GM21619 (cell line): ENCODE measurements around the gene DRAM1.

Experiments
- ATAC-seq: cut with Tn5 transposase; IDR thresholded peaks from one replicate; pipeline ENCODE4 v1.9.1; 2021; ENCODE audit not compliant: unreplicated experiment

Gene DRAM1, protein sequence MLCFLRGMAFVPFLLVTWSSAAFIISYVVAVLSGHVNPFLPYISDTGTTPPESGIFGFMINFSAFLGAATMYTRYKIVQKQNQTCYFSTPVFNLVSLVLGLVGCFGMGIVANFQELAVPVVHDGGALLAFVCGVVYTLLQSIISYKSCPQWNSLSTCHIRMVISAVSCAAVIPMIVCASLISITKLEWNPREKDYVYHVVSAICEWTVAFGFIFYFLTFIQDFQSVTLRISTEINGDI

DNA sequence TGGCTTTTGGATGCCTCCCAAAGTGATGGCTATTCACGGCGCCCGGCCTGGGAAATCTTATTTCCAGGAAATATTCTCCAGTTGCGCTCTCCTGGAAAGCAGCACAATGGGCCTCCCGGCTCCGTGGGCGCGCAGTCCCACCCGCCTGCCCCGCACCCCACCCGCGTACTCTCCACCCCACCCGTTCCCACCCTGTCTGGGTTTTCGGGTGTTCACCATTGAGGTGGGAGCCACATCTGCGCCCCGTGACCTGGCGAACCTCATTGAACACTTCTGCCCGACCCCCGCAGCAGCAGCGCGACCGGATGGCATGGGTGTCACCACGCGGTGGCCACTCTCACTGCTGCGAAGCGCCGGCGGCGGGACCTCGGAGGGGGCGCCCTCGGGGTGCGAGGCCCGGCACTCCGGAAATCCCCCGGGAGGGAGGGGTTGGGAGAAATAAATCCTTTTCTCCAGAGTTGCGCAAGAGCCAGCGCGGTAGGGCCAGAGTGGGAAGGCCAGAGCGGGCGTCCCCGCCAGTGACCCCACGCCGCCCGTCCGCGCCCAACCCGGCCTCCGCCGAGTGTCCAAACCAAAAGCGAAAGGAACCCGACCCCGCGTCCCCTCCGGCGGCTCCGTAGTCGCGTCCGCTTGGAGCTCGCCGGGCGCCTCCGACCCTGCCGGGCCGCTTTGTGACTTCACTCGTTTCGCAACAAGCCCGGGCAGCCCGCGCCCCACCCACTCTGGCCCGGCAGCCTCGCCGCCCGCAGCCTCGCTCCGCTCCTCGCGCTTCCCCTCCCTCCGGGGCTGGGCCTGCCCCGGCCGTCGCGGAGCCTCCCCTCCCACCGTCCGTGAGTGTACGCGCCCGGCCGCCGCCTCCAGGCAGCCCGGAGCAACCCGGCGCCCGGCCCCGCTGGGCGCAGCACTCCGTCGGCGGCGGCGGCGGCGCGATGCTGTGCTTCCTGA is at the start of gene DRAM1:
DRAM1 (plus strand) TSS at position 720 of the 945 bp plus-strand sequence; CDS start at position 930, 210 bp downstream.
- peak; percentile 83 for ATAC-seq

DNA sequence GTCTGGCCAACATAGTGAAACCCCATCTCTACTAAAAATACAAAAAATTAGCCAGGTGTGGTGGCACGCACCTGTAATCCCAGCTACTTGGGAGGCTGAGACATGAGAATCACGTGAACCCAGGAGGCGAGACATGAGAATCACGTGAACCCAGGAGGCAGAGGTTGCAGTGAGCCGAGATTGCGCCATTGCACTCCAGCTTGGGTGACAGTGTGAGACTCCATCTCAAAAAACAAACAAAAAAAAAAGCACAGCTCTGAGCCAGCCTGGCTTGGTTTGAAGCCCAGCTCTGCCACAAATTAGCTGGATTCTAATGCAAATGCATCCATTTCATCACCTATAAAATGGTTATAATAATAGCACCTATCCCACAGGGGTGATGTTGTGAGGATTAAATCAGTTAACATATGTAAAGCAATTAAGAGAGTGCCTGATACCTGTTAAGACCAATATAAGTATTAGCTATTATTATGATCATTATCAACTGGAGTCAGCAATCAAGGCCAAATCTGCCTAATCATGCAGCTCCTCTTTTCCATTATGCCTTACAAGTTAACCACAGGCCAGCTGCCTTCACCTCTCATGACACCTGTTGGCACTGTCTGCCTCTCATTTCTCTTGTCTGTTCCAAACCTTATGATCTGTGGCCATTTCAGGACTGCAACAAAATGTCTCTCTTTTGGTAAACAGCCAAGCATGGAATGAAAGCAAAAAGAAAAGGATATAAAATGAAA is 48.8 kb upstream of the DRAM1 start:
- ATAC-seq = no peak

DNA sequence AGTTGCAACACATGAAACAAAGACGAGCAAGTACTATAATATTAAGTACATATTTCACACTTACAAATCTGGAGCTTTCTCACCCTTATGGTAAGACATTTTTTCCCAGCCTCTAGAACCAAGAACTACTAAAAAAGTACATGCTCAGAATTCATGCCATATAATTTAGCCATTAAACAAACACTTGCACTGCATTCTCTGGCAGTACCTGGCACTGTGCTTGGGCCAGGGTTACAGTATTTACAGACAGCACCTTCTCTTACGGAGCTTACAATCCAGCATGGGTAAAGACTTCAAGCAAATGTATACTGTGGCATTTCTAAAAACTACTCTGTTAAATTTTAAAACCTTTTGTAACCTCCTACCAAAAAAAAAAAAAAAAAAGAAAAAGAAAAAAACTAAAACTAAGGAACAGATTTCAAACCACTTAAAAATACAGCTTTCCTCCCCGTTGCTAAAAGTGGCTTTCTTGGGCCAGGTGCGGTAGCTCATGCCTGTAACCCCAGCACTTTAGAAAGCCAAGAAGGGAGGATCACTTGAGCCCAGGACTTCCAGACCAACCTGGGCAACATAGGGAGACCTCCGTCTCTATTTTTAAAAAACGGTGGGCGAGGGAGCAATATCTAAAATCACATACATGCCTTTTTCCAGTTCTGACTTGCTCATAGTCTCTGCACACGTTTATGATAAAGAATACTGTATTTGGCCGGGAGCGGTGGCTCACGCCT is 47.6 kb upstream of the DRAM1 start:
- ATAC-seq = no peak

DNA sequence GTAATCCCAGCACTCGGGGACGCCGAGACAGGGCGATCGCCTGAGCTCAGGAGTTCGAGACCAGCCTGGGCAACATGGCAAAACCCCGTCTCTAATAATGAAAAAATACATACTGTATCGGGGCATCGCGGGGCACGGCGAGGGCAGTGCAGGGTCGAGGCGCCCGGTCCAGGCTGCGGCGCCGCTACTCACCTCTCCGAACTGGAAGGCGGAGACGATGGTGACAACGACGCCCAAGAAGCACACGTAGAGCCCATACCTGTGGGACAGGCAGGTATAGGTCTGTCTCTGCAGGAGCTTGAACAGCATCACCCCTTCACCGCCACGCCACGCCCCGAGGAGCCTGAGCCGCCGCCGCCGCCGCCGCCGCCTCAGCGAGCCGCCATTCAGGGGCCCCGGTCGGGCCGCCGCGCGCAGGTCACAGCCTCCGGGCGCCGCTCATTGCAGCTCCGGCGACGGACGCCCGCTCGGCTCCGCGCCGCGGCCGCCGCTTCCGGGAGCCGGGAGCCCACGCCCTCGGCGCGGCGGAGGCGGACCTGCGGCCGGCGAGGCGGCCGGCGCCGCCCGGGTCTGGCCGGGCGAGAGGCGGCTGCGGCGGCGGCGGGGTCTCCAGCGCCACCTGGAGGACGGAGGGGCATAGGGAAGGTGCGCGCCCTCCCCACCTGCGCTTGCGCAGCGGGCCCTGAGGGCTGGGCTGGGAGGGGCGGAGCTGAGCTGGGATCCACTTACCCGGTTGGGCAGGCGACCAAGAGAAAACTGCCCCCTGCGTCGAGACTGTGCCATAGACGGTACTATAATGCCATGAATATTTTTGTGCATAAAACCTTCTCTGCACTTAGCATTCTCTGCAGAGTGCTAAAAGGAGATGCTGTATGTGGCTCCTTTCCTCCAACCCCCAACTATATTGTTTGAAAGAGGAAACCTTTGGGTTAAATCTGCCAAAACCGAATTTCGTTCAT is 46.7 kb upstream of the DRAM1 start, which contains the start of gene GNPTAB:
GNPTAB (minus strand) TSS at position 593 of the 959 bp plus-strand sequence; CDS start at position 309, 284 bp downstream.
- peak; percentile 95 for ATAC-seq

DNA sequence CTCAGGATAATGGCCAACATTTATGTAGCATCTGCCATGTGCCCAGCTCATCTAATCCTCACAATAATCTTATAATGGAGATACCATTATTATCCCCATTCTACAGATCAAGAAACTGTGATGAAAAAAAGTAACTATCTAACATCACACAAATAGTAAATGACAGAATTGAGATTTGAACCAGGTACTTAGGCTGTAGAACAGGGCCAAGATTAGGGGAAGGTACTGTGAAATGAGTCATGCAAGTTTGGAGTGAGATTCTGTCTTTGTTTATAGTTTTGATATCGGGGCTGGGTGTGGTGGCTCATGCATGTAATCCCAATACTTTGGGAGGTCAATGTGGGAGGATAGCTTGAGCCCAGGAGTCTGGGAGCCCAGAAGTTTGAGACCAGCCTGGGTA is 45.4 kb upstream of the DRAM1 start:
- no peak for ATAC-seq

DNA sequence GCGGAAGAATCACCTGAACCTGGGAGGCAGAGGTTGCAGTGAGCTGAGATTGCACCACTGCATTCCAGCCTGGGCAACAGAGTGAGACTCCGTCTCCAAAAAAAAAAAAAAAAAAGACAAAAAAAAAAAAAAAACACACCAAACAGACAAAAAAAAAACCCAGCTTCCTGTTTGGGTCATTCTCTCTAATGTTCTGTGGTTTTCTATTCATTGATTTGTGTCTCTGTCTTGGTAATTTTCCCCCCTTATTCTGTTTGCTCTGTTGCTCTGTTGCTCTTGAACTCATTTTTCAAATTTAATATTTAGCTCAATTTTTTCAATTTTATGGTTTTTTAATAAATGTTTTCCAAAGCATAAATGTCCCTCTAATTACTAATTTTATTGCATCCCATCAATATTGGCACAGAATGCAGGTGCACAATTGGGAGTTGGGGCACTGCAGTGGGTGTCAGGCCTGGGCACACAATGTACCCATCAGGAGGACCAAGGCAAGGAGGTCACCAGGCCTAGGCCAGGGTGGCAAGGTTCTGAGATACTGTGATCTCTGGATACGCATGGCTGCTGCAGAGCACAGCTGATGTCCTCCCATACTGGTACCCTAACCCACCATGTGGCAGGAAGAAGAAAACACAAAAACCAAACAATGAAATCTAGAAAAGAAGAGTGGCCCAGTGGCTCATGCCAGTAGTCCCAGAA is 38.6 kb upstream of the DRAM1 start:
- peak; percentile 63 for ATAC-seq

DNA sequence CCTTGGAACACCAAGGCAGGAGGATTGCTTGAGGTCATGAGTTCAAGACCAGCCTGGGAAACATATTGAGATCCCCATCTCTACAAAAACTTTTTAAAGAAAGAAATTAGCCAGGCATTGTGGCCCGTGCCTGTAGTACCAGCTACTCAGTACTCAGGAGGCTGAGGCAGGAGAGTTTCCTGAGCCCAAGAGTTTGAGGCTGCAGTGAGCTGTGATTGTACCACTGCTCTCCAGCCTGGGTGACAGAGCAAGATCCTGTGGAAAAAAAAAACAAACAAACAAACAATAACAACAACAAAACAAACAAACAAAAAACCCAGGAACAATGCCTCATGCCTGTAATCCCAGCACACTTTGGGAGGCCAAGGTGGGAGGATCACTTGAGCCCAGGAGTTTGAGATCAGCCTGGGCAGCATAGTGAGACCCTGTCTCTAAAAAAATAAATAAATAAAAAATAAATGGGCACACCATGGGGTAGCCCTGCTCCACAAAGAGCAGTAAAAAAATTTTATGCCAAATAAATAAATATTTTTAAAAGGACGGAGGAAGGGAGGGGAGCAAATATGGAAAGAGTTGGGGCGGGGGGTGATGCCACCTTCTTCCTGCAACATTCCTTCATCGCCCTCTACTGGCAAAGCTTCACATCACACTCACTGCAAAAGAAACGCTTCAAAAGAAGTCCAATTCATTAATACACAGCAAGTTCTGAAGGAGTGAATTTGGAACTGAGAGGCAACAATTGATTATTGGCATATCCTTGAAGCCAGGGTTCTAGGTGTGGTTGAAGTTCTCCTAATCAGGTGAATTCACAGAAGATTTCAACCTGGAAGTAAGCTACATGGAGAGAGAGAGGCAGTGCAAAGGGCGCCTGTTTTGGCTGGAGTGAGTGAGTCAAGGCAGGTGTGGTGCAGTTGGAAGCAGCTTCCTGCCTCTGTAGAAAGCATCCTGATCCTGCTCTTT is 37.8 kb upstream of the DRAM1 start:
- no peak for ATAC-seq

DNA sequence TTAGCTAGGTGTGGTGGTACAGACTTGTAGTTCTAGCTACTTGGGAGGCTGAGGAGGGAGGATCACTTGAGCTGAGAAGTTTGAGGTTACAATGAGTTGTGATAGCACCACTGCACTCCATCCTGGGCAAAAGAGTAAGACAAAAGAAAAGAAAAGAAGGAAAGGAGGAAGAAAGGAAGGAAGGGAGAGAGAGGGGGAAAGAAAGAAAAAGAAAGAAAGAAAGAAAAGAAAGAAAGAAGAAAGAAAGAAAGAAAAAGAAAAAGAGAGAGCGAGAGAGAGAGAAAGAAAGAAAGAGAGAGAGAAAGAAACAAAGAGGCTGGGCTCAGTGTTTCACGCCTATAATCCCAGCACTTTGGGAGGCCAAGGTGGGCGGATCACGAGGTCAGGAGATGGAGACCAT is 36.3 kb upstream of the DRAM1 start:
- no peak for ATAC-seq

DNA sequence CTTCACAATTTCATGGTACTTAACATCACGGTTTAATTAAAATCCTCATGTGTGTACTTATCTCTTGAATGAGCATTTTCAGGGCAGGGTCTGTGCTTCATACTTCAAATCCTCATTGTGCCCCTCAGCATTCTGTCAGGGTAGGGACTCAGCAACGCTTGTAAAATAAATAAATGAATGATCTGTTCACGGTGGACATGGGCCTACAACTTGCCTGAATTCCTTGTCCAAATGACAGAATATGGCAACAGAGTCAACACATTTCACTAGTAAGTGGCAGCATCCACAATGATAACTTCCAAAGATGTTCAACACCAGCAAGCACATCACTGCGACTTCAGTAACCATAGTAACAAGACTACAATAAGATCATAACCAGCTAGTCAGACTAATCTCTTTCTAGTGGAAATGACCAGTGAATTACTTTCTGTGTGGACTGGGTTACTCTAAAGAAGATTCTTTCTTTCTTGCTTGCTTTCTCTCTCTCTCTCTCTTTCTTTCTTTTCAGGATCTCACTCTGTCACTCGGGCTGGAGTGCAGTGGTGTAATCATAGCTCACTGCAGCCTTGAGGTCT is 32.2 kb upstream of the DRAM1 start:
- no peak for ATAC-seq

DNA sequence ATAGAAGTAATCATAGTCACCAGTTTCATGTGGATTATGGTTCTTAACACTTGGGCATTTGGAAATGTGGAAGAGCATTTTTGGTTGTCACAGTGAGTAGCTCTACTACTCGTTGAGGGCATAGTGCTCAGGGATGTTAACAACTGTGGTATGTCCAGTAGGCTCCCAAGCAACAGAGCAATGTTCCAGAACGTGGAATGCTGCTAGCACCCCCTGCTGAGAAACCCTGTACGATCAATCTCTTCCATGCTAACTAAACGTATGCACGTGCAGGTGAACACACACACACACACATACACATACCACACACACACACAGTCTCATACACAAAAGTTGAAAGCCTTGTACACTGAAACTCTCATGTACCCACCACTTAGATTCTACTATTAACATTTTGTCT is 30.1 kb upstream of the DRAM1 start:
- ATAC-seq = no peak

DNA sequence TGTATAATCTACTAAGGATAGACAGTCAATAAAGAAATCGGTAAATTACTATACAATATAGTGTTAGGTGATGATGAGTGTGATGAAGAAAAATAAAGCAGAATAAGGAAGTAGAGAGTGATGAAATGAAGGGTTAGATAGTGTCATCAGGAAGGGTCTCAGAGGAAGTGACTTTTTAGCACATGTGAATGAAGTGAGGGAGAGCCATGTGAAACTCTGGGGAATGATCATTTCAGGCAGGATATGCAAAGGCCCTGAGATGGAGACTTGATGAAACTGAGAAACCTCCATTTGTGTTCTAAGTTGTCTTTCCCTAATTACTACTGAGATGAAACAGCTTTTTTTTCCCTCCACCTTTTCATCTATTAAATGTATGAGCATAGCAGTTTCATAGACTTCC is 27.2 kb upstream of the DRAM1 start:
- ATAC-seq = peak; percentile 55

DNA sequence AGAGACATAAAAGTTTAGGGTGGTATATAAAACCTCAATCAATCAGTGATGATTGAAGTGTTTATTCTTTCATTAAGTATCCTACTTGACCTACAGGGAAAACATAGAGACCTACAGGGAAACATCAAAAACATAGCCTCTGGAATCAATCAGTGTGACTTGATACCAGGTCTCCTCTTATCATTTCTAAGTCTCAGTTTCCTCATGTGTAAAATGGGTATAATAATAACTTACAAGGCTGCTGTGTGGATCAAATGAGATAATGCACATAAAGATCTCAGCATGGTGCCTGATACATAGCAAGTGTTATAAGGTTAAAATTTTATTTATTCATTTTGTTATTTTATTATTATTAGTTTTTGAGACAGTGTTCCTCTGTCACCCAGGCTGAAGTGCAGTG is 24.4 kb upstream of the DRAM1 start:
- ATAC-seq = no peak

DNA sequence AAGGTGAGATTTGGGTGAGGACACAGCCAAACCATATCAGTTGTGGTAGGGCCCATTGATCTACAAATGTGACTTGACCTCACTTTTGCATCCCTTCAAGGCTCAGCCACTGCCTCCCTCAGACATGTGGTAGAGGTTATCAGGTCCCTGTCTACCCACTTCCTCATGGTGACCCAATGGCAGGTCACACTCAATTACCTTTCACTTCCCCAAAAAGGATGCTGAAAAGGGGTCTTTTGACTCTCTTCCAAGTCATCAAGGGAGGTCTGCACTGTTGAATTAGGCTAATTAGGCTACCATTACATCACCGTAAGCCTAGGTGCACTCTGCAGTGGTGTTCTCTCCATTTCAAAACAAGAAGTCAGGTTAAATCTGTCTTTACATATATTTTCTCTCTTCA is 22.6 kb upstream of the DRAM1 start:
- peak; percentile 39 for ATAC-seq

DNA sequence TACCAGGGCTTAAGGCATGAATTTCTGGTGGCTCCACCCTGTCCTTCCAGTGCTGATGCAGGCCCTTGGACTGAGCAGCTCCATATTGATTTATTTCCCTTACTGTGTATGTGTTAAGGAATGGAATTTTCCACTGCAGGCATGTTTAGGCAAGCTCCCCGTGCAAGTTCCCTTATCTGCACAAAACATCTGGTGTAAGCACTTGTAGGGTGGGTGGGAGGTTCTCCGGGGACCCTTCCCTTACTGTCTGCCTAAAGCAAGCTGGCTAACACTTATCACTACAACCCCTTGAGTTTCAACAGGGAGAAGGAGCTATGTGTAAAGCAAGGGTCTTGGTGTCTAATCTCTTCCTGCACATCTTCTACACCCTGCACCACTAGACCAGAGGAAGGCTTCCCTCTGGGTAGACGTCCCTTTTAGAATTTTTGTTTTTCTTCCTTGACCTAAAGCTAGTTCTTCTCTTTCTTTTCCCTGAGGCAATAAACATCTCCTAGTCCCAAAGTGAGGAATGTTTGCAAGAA is 22.0 kb upstream of the DRAM1 start:
- ATAC-seq = no peak

DNA sequence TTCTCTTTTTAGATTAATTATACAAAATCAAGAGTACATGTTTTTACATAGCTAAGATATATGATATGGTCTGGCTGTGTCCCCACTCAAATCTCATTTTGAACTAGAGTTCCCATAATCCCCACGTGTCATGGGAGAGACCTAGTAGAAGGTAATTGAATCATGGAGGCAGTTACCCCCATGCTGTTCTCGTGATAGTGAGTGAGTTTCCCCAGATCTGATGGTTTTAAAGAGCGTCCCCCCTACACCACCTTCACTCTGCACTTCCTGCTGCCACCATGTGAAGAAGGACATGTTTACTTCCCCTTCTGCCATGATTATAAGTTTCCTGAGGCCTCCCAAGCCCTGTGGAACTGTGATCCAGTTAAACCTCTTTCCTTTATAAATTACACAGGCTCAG is 21.4 kb upstream of the DRAM1 start:
- no peak for ATAC-seq

DNA sequence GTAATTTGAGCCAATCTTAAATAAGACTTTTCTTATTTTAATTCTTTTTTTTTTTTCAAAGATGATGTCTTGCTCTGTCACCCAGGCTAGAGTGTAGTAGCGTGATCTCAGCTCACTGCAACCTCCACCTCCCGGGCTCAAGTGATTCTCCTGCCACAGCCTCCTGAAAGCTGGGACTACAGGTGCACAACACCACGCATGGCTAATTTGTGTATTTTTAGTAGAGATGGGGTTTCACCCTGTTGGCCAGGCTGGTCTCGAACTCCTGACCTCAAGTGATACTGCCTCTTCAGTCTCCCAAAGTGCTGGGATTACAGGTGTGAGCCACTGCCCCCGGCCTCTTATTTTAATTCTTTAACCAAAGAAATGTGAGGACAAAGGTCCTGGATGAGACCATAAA is 20.8 kb upstream of the DRAM1 start:
- ATAC-seq = peak; percentile 18

DNA sequence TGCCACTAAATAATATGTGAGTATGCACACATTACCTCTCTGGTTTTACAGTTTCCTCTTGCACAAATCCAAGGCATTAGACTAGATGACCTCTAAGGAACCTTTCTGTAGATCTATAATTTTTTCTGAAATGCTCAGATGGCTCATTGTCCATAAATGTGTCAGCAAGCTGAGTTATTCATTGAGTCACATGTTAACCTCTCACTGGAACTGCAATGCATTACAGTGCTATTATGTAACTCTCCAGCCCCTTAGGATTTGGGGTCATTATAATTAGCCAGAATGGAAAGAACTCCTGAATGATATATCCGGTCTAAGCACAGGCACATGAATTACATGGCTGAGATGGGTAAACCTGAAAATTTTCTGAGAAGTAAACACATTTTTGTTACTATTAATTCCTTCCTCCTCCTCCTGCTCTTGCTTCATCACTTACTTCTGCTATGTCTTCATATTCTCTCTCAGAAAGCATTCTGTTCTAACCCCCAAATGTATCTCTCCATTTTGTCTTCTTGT is 20.3 kb upstream of the DRAM1 start:
- ATAC-seq = peak; percentile 48
